Right ventricle myocardium inferior (tissue), 1 donor: ENCODE data around the gene SARDH. TPM values are rescaled to one million over a fixed set of nuclear protein-coding genes. Genes with fewer than 3 reads are reported as not detected.

Experiments used
- total RNA-seq: library from RNA; stranded (reverse); fragmentation: NEBNext Ultra II Directional; extraction: Animal tissue kit (Norgen Biotek cat#: 25700); gene quantifications from one replicate; pipeline ENCODE4 v1.2.1, GENCODE V29; 2021
- donor health status: DM: no; HTN: yes; CAD: no; lungs with severe emphysema.

SARDH gene
- total RNA-seq, 1 donor from 2014 or later, result 0.41 TPM

Other genes with a start within 250 kb of the SARDH start
- not detected for gene MYMK, start 213.4 kb downstream of the SARDH start, total RNA-seq
- 9.5 TPM for gene ADAMTSL2, start 203.6 kb downstream of the SARDH start, total RNA-seq
- 0.22 TPM for gene FAM163B, start 129.0 kb downstream of the SARDH start, total RNA-seq
- not detected for gene DBH, start 102.0 kb downstream of the SARDH start, total RNA-seq